GM12875 (cell line): ENCODE results near the gene CLSTN2.

Experiments
- H3K4me3 ChIP-seq: one replicate; pipeline ENCODE4 v1.5.1; 2011; ENCODE audit warnings: low read depth, low read length, control low read depth
- CTCF ChIP-seq: IDR thresholded peaks from 2 replicates; pipeline ENCODE4 v1.5.1; 2011; ENCODE audit warnings: low read depth, mild to moderate bottlenecking, control low read depth, inconsistent platforms, low read length, moderate library complexity, borderline replicate concordance; ENCODE audit not compliant: insufficient read depth

The CLSTN2 gene

GRCh38 chr3:140614001-140614400, 679.0 kb downstream of the CLSTN2 start:
- no peak overlapping the region for H3K4me3 ChIP-seq
- no peak for TF ChIP-seq CTCF

- TF ChIP-seq CTCF, result no peak
- H3K4me3 ChIP-seq, result no peak overlapping the region
Measured at GRCh38 chr3:140617135-140617534, 682.1 kb downstream of the CLSTN2 start.

GRCh38 chr3:140626856-140627255, 691.9 kb downstream of the CLSTN2 start:
- TF ChIP-seq CTCF, result no peak
- H3K4me3 ChIP-seq, result no peak overlapping the region
